Breast epithelium (tissue), 4 donors: Measurements from ENCODE around the gene VAC14. TPM values are rescaled to one million over a fixed set of nuclear protein-coding genes. Genes with fewer than 3 reads are reported as not detected.

ENCODE experiments used
- DNase-seq, 2 donors: peaks; one replicate each; pipeline ENCODE4 v3.0.0-alpha.2; 2019; ENCODE audit warnings: low spot score in 2 of 2
- H3K27ac ChIP-seq, 2 donors: fragments of 200-600 bp; sonication (generic) in 1 of 2; one replicate each; pipeline ENCODE4 v1.5.1; 2016 to 2019; ENCODE audit warnings: mild to moderate bottlenecking in 1 of 2
- H3K27me3 ChIP-seq, 2 donors: fragments of 200-600 bp; sonication (generic) in 1 of 2; one replicate each; pipeline versions ENCODE4 v1.5.1 to v1.6.0; 2017 to 2019; ENCODE audit warnings: control low read depth in 1 of 2, mild to moderate bottlenecking in 1 of 2
- H3K36me3 ChIP-seq: fragments of 200-600 bp; one replicate; pipeline ENCODE4 v1.5.1; 2019
- H3K4me1 ChIP-seq, 2 donors: fragments of 200-600 bp; sonication (generic); one replicate each; pipeline ENCODE4 v1.5.1; 2016 to 2019; ENCODE audit warnings: control low read depth in 1 of 2
- H3K4me3 ChIP-seq, 3 donors: fragments of 200-600 bp; sonication (generic); 1 replicate in 2 of 3; 2 replicates in 1 of 3; pipeline ENCODE4 v1.5.1; 2016 to 2019; ENCODE audit warnings: mild to moderate bottlenecking in 3 of 3, moderate library complexity in 2 of 3
- H3K9me3 ChIP-seq, 2 donors: fragments of 200-600 bp; sonication (generic) in 1 of 2; one replicate each; pipeline ENCODE4 v1.5.1; 2016 to 2019; ENCODE audit warnings: control low read depth in 1 of 2
- POLR2A ChIP-seq: fragments of 450-650 bp; IDR thresholded peaks from one replicate; pipeline ENCODE4 v1.6.1; 2016; ENCODE audit warnings: antibody characterized with exemption, mild to moderate bottlenecking, moderate library complexity
- POLR2AphosphoS5 ChIP-seq, 3 donors: sonication (generic); formaldehyde crosslinking; IDR thresholded peaks; one replicate each; pipeline ENCODE4 v1.6.1; 2017; ENCODE audit warnings: antibody characterized with exemption in 3 of 3
- intact Hi-C: fragments of 100-400 bp; cut with DNase I; formaldehyde crosslinking; loops from one replicate; pipeline ENCODE4 v1.15.1; 2023; ENCODE audit warnings: low total_unique reads
- total RNA-seq, 3 donors: library from RNA; depleted of rRNA; stranded (reverse); fragments of >200 nt; gene quantifications; one replicate each; pipeline ENCODE4 v1.1.0, GENCODE V29; 2016
- TF ChIP-seq, protein P1 (sequence below), 3 donors: fragments of 450-650 bp; IDR thresholded peaks; one replicate each; pipeline ENCODE4 v1.5.1; 2016 to 2017; ENCODE audit warnings: antibody characterized with exemption in 3 of 3, mild to moderate bottlenecking in 3 of 3, moderate library complexity in 3 of 3

Gene VAC14
- total RNA-seq, 3 donors from 2014 or later, result 26.7 to 29.4 (median 28.5) TPM

GRCh38 chr16:70725024-70725911 is 75.7 kb downstream of the VAC14 start:
- H3K4me3 ChIP-seq, result no peak overlapping the region
- H3K27me3 ChIP-seq, result no peaks in the 10 kb centered on the region
- DNase-seq, result peak in 1 of 2 donors; percentile 49
- peak overlapping the region; percentile 83 to 93 for H3K27ac ChIP-seq
- intact Hi-C loops, result no loop called here
- TF ChIP-seq POLR2AphosphoS5 (IDR thresholded peaks at IDR 0.05) (no peak), POLR2A (no peak)
- TF ChIP-seq, protein P1, sequence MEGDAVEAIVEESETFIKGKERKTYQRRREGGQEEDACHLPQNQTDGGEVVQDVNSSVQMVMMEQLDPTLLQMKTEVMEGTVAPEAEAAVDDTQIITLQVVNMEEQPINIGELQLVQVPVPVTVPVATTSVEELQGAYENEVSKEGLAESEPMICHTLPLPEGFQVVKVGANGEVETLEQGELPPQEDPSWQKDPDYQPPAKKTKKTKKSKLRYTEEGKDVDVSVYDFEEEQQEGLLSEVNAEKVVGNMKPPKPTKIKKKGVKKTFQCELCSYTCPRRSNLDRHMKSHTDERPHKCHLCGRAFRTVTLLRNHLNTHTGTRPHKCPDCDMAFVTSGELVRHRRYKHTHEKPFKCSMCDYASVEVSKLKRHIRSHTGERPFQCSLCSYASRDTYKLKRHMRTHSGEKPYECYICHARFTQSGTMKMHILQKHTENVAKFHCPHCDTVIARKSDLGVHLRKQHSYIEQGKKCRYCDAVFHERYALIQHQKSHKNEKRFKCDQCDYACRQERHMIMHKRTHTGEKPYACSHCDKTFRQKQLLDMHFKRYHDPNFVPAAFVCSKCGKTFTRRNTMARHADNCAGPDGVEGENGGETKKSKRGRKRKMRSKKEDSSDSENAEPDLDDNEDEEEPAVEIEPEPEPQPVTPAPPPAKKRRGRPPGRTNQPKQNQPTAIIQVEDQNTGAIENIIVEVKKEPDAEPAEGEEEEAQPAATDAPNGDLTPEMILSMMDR (IDR thresholded peaks at IDR 0.05), result no peak
- no peaks in the 10 kb centered on the region for H3K36me3 ChIP-seq
- peaks cover 6 to 17% of the 10 kb centered on the region in 2 donors for H3K4me1 ChIP-seq
- H3K9me3 ChIP-seq, result no peaks in the 10 kb centered on the region

DNA sequence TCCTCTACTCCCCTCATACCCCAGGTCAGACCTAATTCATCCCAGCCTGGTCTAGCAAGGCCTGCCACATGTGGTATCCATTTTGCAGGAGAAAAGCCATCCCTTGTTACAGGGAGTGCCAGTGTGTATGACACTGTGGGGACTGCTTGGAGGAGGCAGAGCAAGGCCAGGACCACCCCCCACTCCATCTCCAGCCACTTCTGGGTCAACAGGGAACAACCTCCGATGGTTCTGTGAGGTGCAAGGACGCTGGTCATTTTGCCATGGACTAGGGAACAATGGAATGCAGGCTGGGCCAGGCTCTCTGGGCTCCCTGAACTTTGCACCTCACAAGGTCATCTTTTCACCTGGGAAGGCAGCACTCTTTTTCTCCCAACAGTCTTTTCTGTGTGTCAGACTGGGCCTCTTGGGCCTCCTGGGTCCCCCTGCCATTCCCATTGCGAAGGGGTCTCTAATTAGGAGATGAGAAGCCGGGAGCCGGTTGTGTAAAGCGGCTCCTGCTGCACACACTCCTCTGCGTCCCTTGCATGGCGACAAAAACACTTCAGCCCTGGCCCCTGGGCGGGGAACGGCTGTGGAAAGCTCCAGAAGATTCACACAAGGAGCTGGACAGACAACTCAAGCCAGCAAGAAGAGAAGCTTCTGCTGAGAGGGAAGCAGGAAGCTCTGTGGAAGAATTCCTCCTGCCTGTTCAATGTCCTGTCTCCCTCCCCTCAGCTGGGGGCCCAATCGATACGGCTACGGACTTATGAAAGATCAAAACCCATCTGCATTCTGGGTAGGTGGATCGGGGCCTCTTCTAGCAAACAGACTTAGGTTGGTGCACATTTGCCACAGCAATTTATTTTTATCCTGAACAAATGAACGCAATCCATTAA is 76.6 kb downstream of the VAC14 start:
- intact Hi-C loops, result no loop called here
- no peak for TF ChIP-seq POLR2A
- no peak for TF ChIP-seq POLR2AphosphoS5 (IDR thresholded peaks at IDR 0.05)
- TF ChIP-seq, protein P1 (IDR thresholded peaks at IDR 0.05), result no peak
- H3K4me3 ChIP-seq, result no peak overlapping the region
- no peaks in the 10 kb centered on the region for H3K9me3 ChIP-seq
- H3K27ac ChIP-seq, result peak overlapping the region; percentile 83 to 93
- H3K4me1 ChIP-seq, result peaks cover 6 to 17% of the 10 kb centered on the region in 2 donors
- no peak for DNase-seq
- no peaks in the 10 kb centered on the region for H3K36me3 ChIP-seq
- H3K27me3 ChIP-seq, result no peaks in the 10 kb centered on the region

GRCh38 chr16:70723740-70724145 is 77.2 kb downstream of the VAC14 start:
- Histone ChIP-seq H3K9me3 (no peaks in the 10 kb centered on the region), H3K4me1 (peaks cover 6 to 17% of the 10 kb centered on the region in 2 donors), H3K36me3 (no peaks in the 10 kb centered on the region), H3K27ac (no peak overlapping the region), H3K4me3 (no peak overlapping the region), H3K27me3 (no peaks in the 10 kb centered on the region)
- TF ChIP-seq POLR2A (no peak), POLR2AphosphoS5 (IDR thresholded peaks at IDR 0.05) (no peak)
- TF ChIP-seq, protein P1 (IDR thresholded peaks at IDR 0.05), result no peak
- intact Hi-C loops, result no loop called here
- no peak for DNase-seq

- intact Hi-C loops, result no loop called here
- H3K36me3 ChIP-seq, result no peaks in the 10 kb centered on the region
- TF ChIP-seq, protein P1 (IDR thresholded peaks at IDR 0.05), result no peak
- TF ChIP-seq POLR2A (no peak), POLR2AphosphoS5 (IDR thresholded peaks at IDR 0.05) (no peak)
- no peaks in the 10 kb centered on the region for H3K9me3 ChIP-seq
- H3K27me3 ChIP-seq, result no peaks in the 10 kb centered on the region
- no peak for DNase-seq
- H3K27ac ChIP-seq, result no peak overlapping the region
- no peak overlapping the region for H3K4me3 ChIP-seq
- H3K4me1 ChIP-seq, result peaks cover 9 to 18% of the 10 kb centered on the region in 2 donors
Observed at GRCh38 chr16:70721202-70721963, 79.6 kb downstream of the VAC14 start.
